Measurements from ENCODE around the gene TNF.
A peak's percentile ranks its signal among the peaks of the same experiment; 100 is the strongest.

Gene TNF

DNA sequence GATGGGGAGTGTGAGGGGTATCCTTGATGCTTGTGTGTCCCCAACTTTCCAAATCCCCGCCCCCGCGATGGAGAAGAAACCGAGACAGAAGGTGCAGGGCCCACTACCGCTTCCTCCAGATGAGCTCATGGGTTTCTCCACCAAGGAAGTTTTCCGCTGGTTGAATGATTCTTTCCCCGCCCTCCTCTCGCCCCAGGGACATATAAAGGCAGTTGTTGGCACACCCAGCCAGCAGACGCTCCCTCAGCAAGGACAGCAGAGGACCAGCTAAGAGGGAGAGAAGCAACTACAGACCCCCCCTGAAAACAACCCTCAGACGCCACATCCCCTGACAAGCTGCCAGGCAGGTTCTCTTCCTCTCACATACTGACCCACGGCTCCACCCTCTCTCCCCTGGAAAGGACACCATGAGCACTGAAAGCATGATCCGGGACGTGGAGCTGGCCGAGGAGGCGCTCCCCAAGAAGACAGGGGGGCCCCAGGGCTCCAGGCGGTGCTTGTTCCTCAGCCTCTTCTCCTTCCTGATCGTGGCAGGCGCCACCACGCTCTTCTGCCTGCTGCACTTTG is at the start of gene TNF:
TSS of gene TNF (plus strand) at position 231 of the 567 bp plus-strand sequence. CDS start at position 408, 177 bp downstream.
- Histone ChIP-seq H3F3A (ENCODE audit: control insufficient read depth, insufficient read depth) (peaks cover 7% of the 10 kb centered on the region), H3K36me3 (ENCODE audit: control insufficient read depth, low read length) (no peaks in the 10 kb centered on the region), H3K4me2 (ENCODE audit: low read length) (peak within 1 kb of the TSS; percentile 21), H3K4me3 (ENCODE audit: low read length) (peak within 1 kb of the TSS; percentile 35), H3K27me3 (ENCODE audit: control insufficient read depth, low read length) (peaks cover 82% of the 10 kb centered on the region), H3K27ac (ENCODE audit: low read depth, low read length) (no peak within 1 kb of the TSS), H4K20me1 (ENCODE audit: control insufficient read depth, insufficient read depth, low read depth, low read length) (no peaks in the 10 kb centered on the region), H3K9me2 (replicated peaks; ENCODE audit: control insufficient read depth, low read length) (no peaks in the 10 kb centered on the region), H3K79me2 (ENCODE audit: control insufficient read depth, low read length) (no peaks in the 10 kb centered on the region), H3K9me3 (ENCODE audit: control insufficient read depth, insufficient read depth, low read length) (no peaks in the 10 kb centered on the region), H3K4me1 (ENCODE audit: control insufficient read depth, low read length) (peaks cover 60% of the 10 kb centered on the region)
- TF ChIP-seq, protein P1, sequence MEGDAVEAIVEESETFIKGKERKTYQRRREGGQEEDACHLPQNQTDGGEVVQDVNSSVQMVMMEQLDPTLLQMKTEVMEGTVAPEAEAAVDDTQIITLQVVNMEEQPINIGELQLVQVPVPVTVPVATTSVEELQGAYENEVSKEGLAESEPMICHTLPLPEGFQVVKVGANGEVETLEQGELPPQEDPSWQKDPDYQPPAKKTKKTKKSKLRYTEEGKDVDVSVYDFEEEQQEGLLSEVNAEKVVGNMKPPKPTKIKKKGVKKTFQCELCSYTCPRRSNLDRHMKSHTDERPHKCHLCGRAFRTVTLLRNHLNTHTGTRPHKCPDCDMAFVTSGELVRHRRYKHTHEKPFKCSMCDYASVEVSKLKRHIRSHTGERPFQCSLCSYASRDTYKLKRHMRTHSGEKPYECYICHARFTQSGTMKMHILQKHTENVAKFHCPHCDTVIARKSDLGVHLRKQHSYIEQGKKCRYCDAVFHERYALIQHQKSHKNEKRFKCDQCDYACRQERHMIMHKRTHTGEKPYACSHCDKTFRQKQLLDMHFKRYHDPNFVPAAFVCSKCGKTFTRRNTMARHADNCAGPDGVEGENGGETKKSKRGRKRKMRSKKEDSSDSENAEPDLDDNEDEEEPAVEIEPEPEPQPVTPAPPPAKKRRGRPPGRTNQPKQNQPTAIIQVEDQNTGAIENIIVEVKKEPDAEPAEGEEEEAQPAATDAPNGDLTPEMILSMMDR (IDR thresholded peaks at IDR 0.05; ENCODE audit: low read depth, low read length, poor library complexity, severe bottlenecking), result no peak
- TF ChIP-seq EZH2phosphoT487 (IDR thresholded peaks at IDR 0.05; ENCODE audit: borderline replicate concordance, low read length), result no peak

DNA sequence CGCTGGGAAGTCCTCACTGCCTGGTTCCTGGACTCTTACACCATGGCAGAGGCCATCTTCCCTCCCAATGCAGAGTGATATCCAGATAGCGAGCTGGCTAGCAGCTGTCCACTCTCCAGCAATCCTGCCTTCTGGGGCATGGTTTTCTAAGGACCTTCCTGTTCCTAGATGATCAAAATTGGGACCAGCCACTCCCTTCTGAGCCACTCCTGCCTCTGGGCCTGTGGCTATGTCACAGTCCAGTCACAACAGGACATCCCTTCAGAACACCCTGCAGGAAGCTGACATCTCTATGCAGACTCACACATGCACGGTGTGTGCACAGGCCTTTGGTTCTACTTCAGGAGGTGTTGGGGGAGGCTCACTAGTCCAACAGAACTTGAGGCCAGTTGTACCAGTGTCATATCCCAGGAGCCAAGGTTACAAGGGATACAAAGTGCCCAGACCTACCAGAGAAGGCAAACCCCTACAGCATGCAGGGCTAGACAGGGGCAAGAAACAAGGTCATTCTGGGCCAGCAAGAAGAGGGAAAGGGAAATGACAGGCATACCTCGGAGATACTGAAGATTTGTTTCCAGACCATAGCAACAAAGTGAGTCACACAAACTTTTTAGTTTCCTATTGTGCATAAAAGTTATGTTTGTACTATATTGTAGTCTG is 49.3 kb upstream of the TNF start:
- peaks cover 21% of the 10 kb centered on the region for H3K36me3 ChIP-seq (ENCODE audit: control insufficient read depth, low read length)
- peaks cover 5% of the 10 kb centered on the region; the same call in 1 of the 2 replicates for H4K20me1 ChIP-seq (ENCODE audit: control insufficient read depth, insufficient read depth, low read depth, low read length)
- no peaks in the 10 kb centered on the region for H3K4me1 ChIP-seq (ENCODE audit: control insufficient read depth, low read length)
- H3K27ac ChIP-seq (ENCODE audit: low read depth, low read length), result no peak overlapping the region
- no peak overlapping the region for H3K4me2 ChIP-seq (ENCODE audit: low read length)
- no peaks in the 10 kb centered on the region for H3K79me2 ChIP-seq (ENCODE audit: control insufficient read depth, low read length)
- no peaks in the 10 kb centered on the region for H3K27me3 ChIP-seq (ENCODE audit: control insufficient read depth, low read length)
- no peak overlapping the region for H3K4me3 ChIP-seq (ENCODE audit: low read length)
- TF ChIP-seq EZH2phosphoT487 (IDR thresholded peaks at IDR 0.05; ENCODE audit: borderline replicate concordance, low read length), result no peak
- TF ChIP-seq, protein P1 (IDR thresholded peaks at IDR 0.05; ENCODE audit: low read depth, low read length, poor library complexity, severe bottlenecking), result no peak
- H3K9me3 ChIP-seq (ENCODE audit: control insufficient read depth, insufficient read depth, low read length), result no peaks in the 10 kb centered on the region
- peaks cover 30% of the 10 kb centered on the region for H3F3A ChIP-seq (ENCODE audit: control insufficient read depth, insufficient read depth)
- H3K9me2 ChIP-seq (replicated peaks; ENCODE audit: control insufficient read depth, low read length), result no peaks in the 10 kb centered on the region

DNA sequence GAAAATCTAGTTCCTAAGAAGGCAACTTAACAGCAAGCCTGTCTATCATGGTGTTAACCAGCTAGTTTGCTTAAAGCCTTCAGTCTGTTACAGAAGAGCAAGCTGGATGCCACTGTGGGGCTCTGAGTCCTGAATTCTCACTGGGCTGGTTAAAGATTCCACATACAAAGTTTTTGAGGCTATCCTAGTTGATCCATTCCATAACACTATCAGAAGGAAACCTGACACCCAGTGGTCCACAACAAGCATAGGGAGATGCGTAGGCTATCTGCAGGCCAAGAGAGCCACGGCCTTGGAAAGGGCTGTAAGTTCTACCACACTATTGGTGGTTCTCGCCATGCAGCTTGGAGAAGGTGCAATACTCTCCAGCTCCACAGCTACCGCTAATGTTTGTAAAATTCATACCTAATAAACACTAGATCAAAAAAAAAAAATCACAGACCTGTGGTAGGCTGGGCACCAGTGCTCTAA is 47.0 kb upstream of the TNF start:
- H3K27me3 ChIP-seq (ENCODE audit: control insufficient read depth, low read length), result no peaks in the 10 kb centered on the region
- peaks cover 44% of the 10 kb centered on the region for H3K36me3 ChIP-seq (ENCODE audit: control insufficient read depth, low read length)
- H3K4me3 ChIP-seq (ENCODE audit: low read length), result no peak overlapping the region
- H4K20me1 ChIP-seq (ENCODE audit: control insufficient read depth, insufficient read depth, low read depth, low read length), result peaks cover 12% of the 10 kb centered on the region; the same call in 1 of the 2 replicates
- TF ChIP-seq EZH2phosphoT487 (IDR thresholded peaks at IDR 0.05; ENCODE audit: borderline replicate concordance, low read length), result no peak
- TF ChIP-seq, protein P1 (IDR thresholded peaks at IDR 0.05; ENCODE audit: low read depth, low read length, poor library complexity, severe bottlenecking), result no peak
- no peaks in the 10 kb centered on the region for H3K4me1 ChIP-seq (ENCODE audit: control insufficient read depth, low read length)
- H3K9me2 ChIP-seq (replicated peaks; ENCODE audit: control insufficient read depth, low read length), result no peaks in the 10 kb centered on the region
- no peak overlapping the region for H3K4me2 ChIP-seq (ENCODE audit: low read length)
- peaks cover 47% of the 10 kb centered on the region for H3F3A ChIP-seq (ENCODE audit: control insufficient read depth, insufficient read depth)
- H3K27ac ChIP-seq (ENCODE audit: low read depth, low read length), result no peak overlapping the region
- peaks cover 4% of the 10 kb centered on the region for H3K79me2 ChIP-seq (ENCODE audit: control insufficient read depth, low read length)
- H3K9me3 ChIP-seq (ENCODE audit: control insufficient read depth, insufficient read depth, low read length), result no peaks in the 10 kb centered on the region
